Measurements from ENCODE around the gene EHBP1.
A peak's percentile ranks its signal among the peaks of the same experiment; 100 is the strongest.
"Not testable (repeated sequence)": the region's sequence is repeated elsewhere in the genome, so short reads cannot be mapped to it uniquely, and the experiment has no call there.

EHBP1 gene

GRCh38 chr2:63018439-63018838 is 312.9 kb downstream of the EHBP1 start:
- H3K4me1 ChIP-seq (ENCODE audit: insufficient read depth, low read length, severe bottlenecking), result no peaks in the 10 kb centered on the region

GRCh38 chr2:63019686-63020085 is 314.2 kb downstream of the EHBP1 start:
- H3K79me2 ChIP-seq (ENCODE audit: insufficient read depth, low read length); H3K27me3 ChIP-seq (ENCODE audit: insufficient read depth, low read length); H2AFZ ChIP-seq (ENCODE audit: low read length); H4K20me1 ChIP-seq (ENCODE audit: insufficient read depth, low read length); H3K9me3 ChIP-seq (ENCODE audit: low read length); H3K9ac ChIP-seq (ENCODE audit: low read length); H3K27ac ChIP-seq (ENCODE audit: low read depth, low read length, poor library complexity, severe bottlenecking); H3K4me3 ChIP-seq (ENCODE audit: low read depth, low read length, poor library complexity, severe bottlenecking); H3F3A ChIP-seq (ENCODE audit: insufficient read depth, low read length); H3K36me3 ChIP-seq (ENCODE audit: insufficient read depth, low read length); H3K4me1 ChIP-seq (ENCODE audit: insufficient read depth, low read length, severe bottlenecking); H3K4me2 ChIP-seq (ENCODE audit: low read length); H3K9me2 ChIP-seq (ENCODE audit: low read depth, low read length): not testable (repeated sequence)

More at GRCh38 chr2:63018439-63018838, 312.9 kb downstream of the EHBP1 start:
- TF ChIP-seq EZH2 (IDR thresholded peaks at IDR 0.05; ENCODE audit: borderline replicate concordance, low read length), result no peak
- TF ChIP-seq CTCF (IDR thresholded peaks at IDR 0.05; ENCODE audit: low read length), result no peak
- Histone ChIP-seq H3K9me3 (ENCODE audit: low read length) (no peaks in the 10 kb centered on the region), H3K27me3 (ENCODE audit: insufficient read depth, low read length) (no peaks in the 10 kb centered on the region), H3K4me2 (ENCODE audit: low read length) (no peak overlapping the region), H3K27ac (ENCODE audit: low read depth, low read length, poor library complexity, severe bottlenecking) (no peak overlapping the region), H4K20me1 (ENCODE audit: insufficient read depth, low read length) (no peaks in the 10 kb centered on the region), H2AFZ (ENCODE audit: low read length) (no peak overlapping the region), H3K9ac (ENCODE audit: low read length) (no peak overlapping the region), H3K36me3 (ENCODE audit: insufficient read depth, low read length) (no peaks in the 10 kb centered on the region), H3F3A (ENCODE audit: insufficient read depth, low read length) (no peaks in the 10 kb centered on the region), H3K9me2 (ENCODE audit: low read depth, low read length) (no peaks in the 10 kb centered on the region), H3K79me2 (ENCODE audit: insufficient read depth, low read length) (no peaks in the 10 kb centered on the region), H3K4me3 (ENCODE audit: low read depth, low read length, poor library complexity, severe bottlenecking) (no peak overlapping the region)

- no peaks in the 10 kb centered on the region for H3K9me2 ChIP-seq (ENCODE audit: low read depth, low read length)
- H2AFZ ChIP-seq (ENCODE audit: low read length), result no peak overlapping the region
- H4K20me1 ChIP-seq (ENCODE audit: insufficient read depth, low read length), result no peaks in the 10 kb centered on the region
- TF ChIP-seq CTCF (IDR thresholded peaks at IDR 0.05; ENCODE audit: low read length) (peak; percentile 65), EZH2 (IDR thresholded peaks at IDR 0.05; ENCODE audit: borderline replicate concordance, low read length) (no peak)
- no peaks in the 10 kb centered on the region for H3K9me3 ChIP-seq (ENCODE audit: low read length)
- H3K79me2 ChIP-seq (ENCODE audit: insufficient read depth, low read length), result no peaks in the 10 kb centered on the region
- no peaks in the 10 kb centered on the region for H3K36me3 ChIP-seq (ENCODE audit: insufficient read depth, low read length)
- no peak overlapping the region for H3K4me3 ChIP-seq (ENCODE audit: low read depth, low read length, poor library complexity, severe bottlenecking)
- no peak overlapping the region for H3K4me2 ChIP-seq (ENCODE audit: low read length)
- no peak overlapping the region for H3K27ac ChIP-seq (ENCODE audit: low read depth, low read length, poor library complexity, severe bottlenecking)
- no peak overlapping the region for H3K9ac ChIP-seq (ENCODE audit: low read length)
- H3F3A ChIP-seq (ENCODE audit: insufficient read depth, low read length), result no peaks in the 10 kb centered on the region
- H3K27me3 ChIP-seq (ENCODE audit: insufficient read depth, low read length), result no peaks in the 10 kb centered on the region
- no peaks in the 10 kb centered on the region for H3K4me1 ChIP-seq (ENCODE audit: insufficient read depth, low read length, severe bottlenecking)
These were observed 317.9 kb downstream of the EHBP1 start for GRCh38 chr2:63023444-63023843.

GRCh38 chr2:63027220-63027619 is 321.7 kb downstream of the EHBP1 start:
- Histone ChIP-seq H2AFZ (ENCODE audit: low read length) (no peak overlapping the region), H3K4me2 (ENCODE audit: low read length) (no peak overlapping the region), H3K4me3 (ENCODE audit: low read depth, low read length, poor library complexity, severe bottlenecking) (no peak overlapping the region), H3K36me3 (ENCODE audit: insufficient read depth, low read length) (no peaks in the 10 kb centered on the region), H3K27me3 (ENCODE audit: insufficient read depth, low read length) (no peaks in the 10 kb centered on the region), H3K9ac (ENCODE audit: low read length) (no peak overlapping the region), H3K79me2 (ENCODE audit: insufficient read depth, low read length) (no peaks in the 10 kb centered on the region), H3K9me2 (ENCODE audit: low read depth, low read length) (no peaks in the 10 kb centered on the region), H3K4me1 (ENCODE audit: insufficient read depth, low read length, severe bottlenecking) (no peaks in the 10 kb centered on the region), H3F3A (ENCODE audit: insufficient read depth, low read length) (no peaks in the 10 kb centered on the region), H3K9me3 (ENCODE audit: low read length) (no peaks in the 10 kb centered on the region), H4K20me1 (ENCODE audit: insufficient read depth, low read length) (no peaks in the 10 kb centered on the region), H3K27ac (ENCODE audit: low read depth, low read length, poor library complexity, severe bottlenecking) (no peak overlapping the region)
- no peak for TF ChIP-seq EZH2 (IDR thresholded peaks at IDR 0.05; ENCODE audit: borderline replicate concordance, low read length)
- no peak for TF ChIP-seq CTCF (IDR thresholded peaks at IDR 0.05; ENCODE audit: low read length)
